Peyer's patch (tissue), 4 donors: Measurements from ENCODE around the gene GLMP. TPM values are rescaled to one million over a fixed set of nuclear protein-coding genes. Genes with fewer than 3 reads are reported as not detected.

Experiments
- DNase-seq, 3 donors: peaks; one replicate each; pipeline ENCODE4 v3.0.0-alpha.2; 2017 to 2019
- H3K27ac ChIP-seq, 4 donors: fragments of 200-600 bp; sonication (generic); one replicate each; pipeline ENCODE4 v1.5.1; 2016 to 2019
- H3K27me3 ChIP-seq, 2 donors: fragments of 200-600 bp; sonication (generic); one replicate each; pipeline ENCODE4 v1.5.1; 2019
- H3K36me3 ChIP-seq, 3 donors: fragments of 200-600 bp; sonication (generic); one replicate each; pipeline ENCODE4 v1.5.1; 2016 to 2019
- H3K4me1 ChIP-seq, 4 donors: fragments of 200-600 bp; sonication (generic); one replicate each; pipeline ENCODE4 v1.5.1; 2016 to 2019
- H3K4me3 ChIP-seq, 4 donors: fragments of 200-600 bp; sonication (generic); 1 replicate in 3 of 4; 2 replicates in 1 of 4; pipeline ENCODE4 v1.5.1; 2016 to 2019; ENCODE audit warnings: mild to moderate bottlenecking in 1 of 4
- H3K9me3 ChIP-seq, 4 donors: fragments of 200-600 bp; sonication (generic); one replicate each; pipeline ENCODE4 v1.5.1; 2016 to 2019; ENCODE audit warnings: mild to moderate bottlenecking in 1 of 4
- CTCF ChIP-seq, 6 experiments: fragments of 450-650 bp in 4 of 6; fragments of 200-600 bp in 2 of 6; sonication (generic) in 1 of 6; IDR thresholded peaks; one replicate each; pipeline ENCODE4 v1.5.1; 2017 to 2019; ENCODE audit warnings: antibody characterized with exemption in 6 of 6, mild to moderate bottlenecking in 3 of 6, moderate library complexity in 1 of 6
- POLR2A ChIP-seq, 2 donors: fragments of 450-650 bp; IDR thresholded peaks; one replicate each; pipeline ENCODE4 v1.5.1; 2017; ENCODE audit warnings: antibody characterized with exemption in 2 of 2, mild to moderate bottlenecking in 2 of 2, moderate library complexity in 2 of 2
- total RNA-seq, 4 donors: library from RNA; depleted of rRNA; stranded (reverse); fragments of >200 nt; gene quantifications; one replicate each; pipeline ENCODE4 v1.1.0, GENCODE V29; 2016

GLMP gene
- total RNA-seq, 4 donors from 2014 or later, result 23.1 to 67.8 (median 61.3) TPM

DNA sequence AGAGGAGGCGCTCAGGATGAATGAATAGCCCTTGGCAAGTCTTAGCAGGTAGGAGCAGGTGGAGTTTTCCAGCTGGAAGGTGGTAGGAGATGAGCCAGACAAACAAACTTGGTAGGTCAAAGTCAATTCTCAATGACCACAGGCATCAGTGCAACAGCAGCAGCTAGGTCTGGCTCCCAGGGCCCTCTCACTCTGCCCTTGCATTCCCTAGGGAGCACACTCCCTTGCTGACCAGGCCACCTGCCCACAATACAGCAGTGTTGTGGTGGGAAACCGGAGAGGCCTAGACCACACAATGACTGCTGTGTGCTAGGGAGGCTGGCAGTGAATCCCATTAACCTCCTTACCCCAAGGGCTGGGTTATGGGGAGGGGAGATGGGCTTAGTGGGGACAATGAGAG, 34.6 kb downstream of the GLMP start:
- no peak overlapping the region for H3K4me3 ChIP-seq
- no peak for DNase-seq
- H3K27me3 ChIP-seq, result no peaks in the 10 kb centered on the region
- peaks cover 0 to 98% (median 0%) of the 10 kb centered on the region in 3 donors for H3K36me3 ChIP-seq
- TF ChIP-seq CTCF (IDR thresholded peaks at IDR 0.05) (no peak), POLR2A (IDR thresholded peaks at IDR 0.05) (no peak)
- H3K9me3 ChIP-seq, result no peaks in the 10 kb centered on the region
- no peaks in the 10 kb centered on the region for H3K4me1 ChIP-seq
- no peak overlapping the region for H3K27ac ChIP-seq

DNA sequence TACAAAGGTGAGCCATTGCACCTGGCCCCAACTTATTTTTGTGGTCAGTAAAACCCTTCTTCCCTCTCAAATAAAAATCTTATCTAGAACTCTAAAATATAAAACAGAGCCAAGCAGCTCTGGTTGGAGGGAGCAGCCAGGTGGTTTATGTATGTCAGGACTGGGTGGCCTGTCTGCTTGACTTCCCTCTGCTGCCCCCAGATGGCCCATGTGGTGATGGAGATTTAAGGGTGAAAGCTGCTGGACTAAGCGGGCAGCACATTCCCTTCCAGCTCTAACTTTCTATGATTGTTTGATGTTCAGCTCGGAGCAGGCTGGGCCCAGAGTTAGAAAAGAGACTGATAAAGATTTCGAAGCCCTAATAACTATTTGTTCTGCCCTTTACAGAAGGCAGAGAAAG, 35.7 kb downstream of the GLMP start:
- no peaks in the 10 kb centered on the region for H3K9me3 ChIP-seq
- H3K4me1 ChIP-seq, result no peaks in the 10 kb centered on the region
- peaks cover 0 to 98% (median 0%) of the 10 kb centered on the region in 3 donors for H3K36me3 ChIP-seq
- H3K27me3 ChIP-seq, result no peaks in the 10 kb centered on the region
- no peak for DNase-seq
- no peak for TF ChIP-seq CTCF (IDR thresholded peaks at IDR 0.05)
- no peak for TF ChIP-seq POLR2A (IDR thresholded peaks at IDR 0.05)
- no peak overlapping the region for H3K27ac ChIP-seq
- H3K4me3 ChIP-seq, result no peak overlapping the region

GRCh38 chr1:156258859-156259258, 36.6 kb downstream of the GLMP start:
- TF ChIP-seq POLR2A (IDR thresholded peaks at IDR 0.05) (no peak), CTCF (IDR thresholded peaks at IDR 0.05) (no peak)
- DNase-seq, result no peak
- Histone ChIP-seq H3K4me1 (no peaks in the 10 kb centered on the region), H3K9me3 (no peaks in the 10 kb centered on the region), H3K36me3 (peaks cover 0 to 100% (median 0%) of the 10 kb centered on the region in 3 donors), H3K27ac (no peak overlapping the region), H3K27me3 (no peaks in the 10 kb centered on the region), H3K4me3 (no peak overlapping the region)

- TF ChIP-seq CTCF (IDR thresholded peaks at IDR 0.05) (no peak), POLR2A (IDR thresholded peaks at IDR 0.05) (no peak)
- H3K4me3 ChIP-seq, result no peak overlapping the region
- H3K27ac ChIP-seq, result no peak overlapping the region
- H3K36me3 ChIP-seq, result peaks cover 0 to 100% (median 0%) of the 10 kb centered on the region in 3 donors
- H3K4me1 ChIP-seq, result no peaks in the 10 kb centered on the region
- DNase-seq, result no peak
- no peaks in the 10 kb centered on the region for H3K9me3 ChIP-seq
- no peaks in the 10 kb centered on the region for H3K27me3 ChIP-seq
Observed at GRCh38 chr1:156257711-156258110, 37.8 kb downstream of the GLMP start.

- H3K9me3 ChIP-seq, result no peaks in the 10 kb centered on the region
- no peak for TF ChIP-seq CTCF (IDR thresholded peaks at IDR 0.05)
- no peak for TF ChIP-seq POLR2A (IDR thresholded peaks at IDR 0.05)
- H3K4me1 ChIP-seq, result no peaks in the 10 kb centered on the region
- H3K27me3 ChIP-seq, result no peaks in the 10 kb centered on the region
- no peak overlapping the region for H3K27ac ChIP-seq
- DNase-seq, result no peak
- no peak overlapping the region for H3K4me3 ChIP-seq
- H3K36me3 ChIP-seq, result peaks cover 0 to 98% (median 0%) of the 10 kb centered on the region in 3 donors
Observed at GRCh38 chr1:156253634-156254033, 41.8 kb downstream of the GLMP start.

DNA sequence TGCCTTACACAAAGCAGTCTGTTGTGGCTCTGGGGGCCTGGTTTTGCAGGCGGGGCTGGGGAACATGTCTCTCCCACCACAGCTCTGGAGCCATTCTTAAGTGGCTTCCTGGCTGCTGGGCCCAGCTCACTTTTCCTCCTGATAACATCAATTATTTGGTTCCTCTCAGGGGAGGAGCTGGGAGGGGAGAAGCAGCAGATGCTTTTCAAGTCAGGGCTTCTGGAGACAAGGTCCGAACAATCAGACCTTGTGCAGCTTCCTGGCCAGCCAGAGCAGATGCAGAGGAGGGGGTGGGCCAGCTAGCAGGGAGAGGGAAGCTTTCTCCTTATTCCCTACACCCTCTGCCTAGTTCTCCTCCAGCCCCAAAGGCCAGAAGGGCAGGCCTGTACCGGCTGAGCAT, 44.0 kb downstream of the GLMP start:
- Histone ChIP-seq H3K9me3 (no peaks in the 10 kb centered on the region), H3K27ac (no peak overlapping the region), H3K4me1 (peaks cover 0 to 9% (median 0%) of the 10 kb centered on the region in 4 donors), H3K27me3 (no peaks in the 10 kb centered on the region), H3K4me3 (no peak overlapping the region), H3K36me3 (peaks cover 0 to 77% (median 0%) of the 10 kb centered on the region in 3 donors)
- no peak for DNase-seq
- TF ChIP-seq CTCF (IDR thresholded peaks at IDR 0.05) (no peak), POLR2A (IDR thresholded peaks at IDR 0.05) (no peak)
